Measurements from ENCODE around the gene HSD17B14.

- TF ChIP-seq CTCF (IDR thresholded peaks at IDR 0.05), result no peak
- TF ChIP-seq POLR2A (IDR thresholded peaks at IDR 0.05), result no peak
Measured at GRCh38 chr19:48819366-48819816, 16.9 kb downstream of the HSD17B14 start.

All from right lobe of liver (tissue), 4 donors.